Vagina (tissue), 2 donors: Measurements from ENCODE around the gene DCHS1. TPM values are rescaled to one million over a fixed set of nuclear protein-coding genes. Genes with fewer than 3 reads are reported as not detected.

Source experiments
- DNase-seq, 2 donors: peaks; one replicate each; pipeline ENCODE4 v3.0.0-alpha.2; 2017; ENCODE audit errors: extremely low spot score in 2 of 2
- H3K27ac ChIP-seq: fragments of 200-600 bp; sonication (generic); one replicate; pipeline ENCODE4 v1.5.1; 2019
- H3K27me3 ChIP-seq: fragments of 200-600 bp; sonication (generic); one replicate; pipeline ENCODE4 v1.5.1; 2019
- H3K36me3 ChIP-seq, 2 donors: fragments of 200-600 bp; sonication (generic); one replicate each; pipeline ENCODE4 v1.5.1; 2017 to 2019
- H3K4me1 ChIP-seq: fragments of 200-600 bp; sonication (generic); one replicate; pipeline ENCODE4 v1.5.1; 2019
- H3K4me3 ChIP-seq, 2 donors: fragments of 200-600 bp; sonication (generic); 1 replicate in 1 of 2; 2 replicates in 1 of 2; pipeline ENCODE4 v1.5.1; 2016 to 2019
- H3K9me3 ChIP-seq: fragments of 200-600 bp; sonication (generic); one replicate; pipeline ENCODE4 v1.5.1; 2019
- CTCF ChIP-seq, 3 experiments: fragments of 450-650 bp in 2 of 3; fragments of 200-600 bp in 1 of 3; sonication (generic) in 1 of 3; IDR thresholded peaks; one replicate each; pipeline ENCODE4 v1.5.1; 2017 to 2019; ENCODE audit warnings: antibody characterized with exemption in 3 of 3, mild to moderate bottlenecking in 2 of 3, moderate library complexity in 2 of 3
- POLR2A ChIP-seq, 2 donors: fragments of 450-650 bp; IDR thresholded peaks; one replicate each; pipeline ENCODE4 v1.6.1; 2017; ENCODE audit warnings: antibody characterized with exemption in 2 of 2, mild to moderate bottlenecking in 2 of 2, moderate library complexity in 2 of 2
- POLR2AphosphoS5 ChIP-seq, 2 donors: sonication (generic); formaldehyde crosslinking; IDR thresholded peaks; one replicate each; pipeline ENCODE4 v1.9.0; 2017; ENCODE audit warnings: antibody characterized with exemption in 2 of 2, mild to moderate bottlenecking in 2 of 2, low read depth in 1 of 2; ENCODE audit not compliant: insufficient read depth in 1 of 2
- intact Hi-C: fragments of 100-400 bp; cut with DNase I; formaldehyde crosslinking; loops from one replicate; pipeline ENCODE4 v1.15.1; 2023
- total RNA-seq: library from RNA; depleted of rRNA; stranded (reverse); fragments of >200 nt; gene quantifications from one replicate; pipeline ENCODE4 v1.2.3, GENCODE V29; 2016

DCHS1 gene
- total RNA-seq, 1 donor from 2014 or later = 28.7 TPM

GRCh38 chr11:6650104-6650503 lies 5.5 kb downstream of the DCHS1 start:
- intact Hi-C loops = loop anchor here (10.0 kb wide), 1 partner anchor 45 kb away; the partner anchor contains the start of genes ILK and RRP8
- no peak for TF ChIP-seq CTCF (IDR thresholded peaks at IDR 0.05)
- no peak for TF ChIP-seq POLR2AphosphoS5 (IDR thresholded peaks at IDR 0.05; ENCODE audit: insufficient read depth in 1 of 2, low read depth in 1 of 2)
- TF ChIP-seq POLR2A (IDR thresholded peaks at IDR 0.05) = no peak
- Histone ChIP-seq H3K4me1 (peaks cover 40% of the 10 kb centered on the region), H3K4me3 (no peak overlapping the region), H3K27me3 (no peaks in the 10 kb centered on the region), H3K9me3 (no peaks in the 10 kb centered on the region), H3K27ac (peak overlapping the region; percentile 23), H3K36me3 (no peaks in the 10 kb centered on the region)
- DNase-seq = no peak

- DNase-seq = peak in 1 of 2 donors; percentile 56
- H3K36me3 ChIP-seq = no peaks in the 10 kb centered on the region
- peaks cover 25% of the 10 kb centered on the region for H3K4me1 ChIP-seq
- no peaks in the 10 kb centered on the region for H3K27me3 ChIP-seq
- no peak for TF ChIP-seq POLR2AphosphoS5 (IDR thresholded peaks at IDR 0.05; ENCODE audit: insufficient read depth in 1 of 2, low read depth in 1 of 2)
- TF ChIP-seq CTCF (IDR thresholded peaks at IDR 0.05) = no peak
- TF ChIP-seq POLR2A (IDR thresholded peaks at IDR 0.05) = no peak
- no peaks in the 10 kb centered on the region for H3K9me3 ChIP-seq
- intact Hi-C loops = no loop called here
- peak overlapping the region; percentile 63 for H3K27ac ChIP-seq
- no peak overlapping the region for H3K4me3 ChIP-seq
Observed at GRCh38 chr11:6648501-6648900, 7.1 kb downstream of the DCHS1 start.

GRCh38 chr11:6647836-6648235 lies 7.8 kb downstream of the DCHS1 start:
- H3K4me1 ChIP-seq = peaks cover 25% of the 10 kb centered on the region
- H3K27ac ChIP-seq = peak overlapping the region; percentile 63
- intact Hi-C loops = no loop called here

GRCh38 chr11:6646918-6647679 lies 8.5 kb downstream of the DCHS1 start:
- DNase-seq = peak in 1 of 2 donors; percentile 82
- Histone ChIP-seq H3K4me3 (peak overlapping the region; percentile 20 to 25), H3K4me1 (peaks cover 25% of the 10 kb centered on the region), H3K27ac (peak overlapping the region; percentile 63), H3K9me3 (no peaks in the 10 kb centered on the region), H3K36me3 (no peaks in the 10 kb centered on the region), H3K27me3 (no peaks in the 10 kb centered on the region)
- intact Hi-C loops = no loop called here
- no peak for TF ChIP-seq CTCF (IDR thresholded peaks at IDR 0.05)
- peak in 1 of 2 donors; percentile 33 for TF ChIP-seq POLR2AphosphoS5 (IDR thresholded peaks at IDR 0.05; ENCODE audit: insufficient read depth in 1 of 2, low read depth in 1 of 2)

More at GRCh38 chr11:6647836-6648235, 7.8 kb downstream of the DCHS1 start:
- TF ChIP-seq POLR2AphosphoS5 (IDR thresholded peaks at IDR 0.05; ENCODE audit: insufficient read depth in 1 of 2, low read depth in 1 of 2) (no peak), POLR2A (IDR thresholded peaks at IDR 0.05) (no peak), CTCF (IDR thresholded peaks at IDR 0.05) (no peak)
- no peak overlapping the region for H3K4me3 ChIP-seq
- H3K36me3 ChIP-seq = no peaks in the 10 kb centered on the region
- peak in 1 of 2 donors; percentile 79 for DNase-seq
- no peaks in the 10 kb centered on the region for H3K9me3 ChIP-seq
- no peaks in the 10 kb centered on the region for H3K27me3 ChIP-seq

GRCh38 chr11:6646576-6646917 lies 9.1 kb downstream of the DCHS1 start:
- no peaks in the 10 kb centered on the region for H3K36me3 ChIP-seq
- no peaks in the 10 kb centered on the region for H3K9me3 ChIP-seq
- no peaks in the 10 kb centered on the region for H3K27me3 ChIP-seq
- H3K4me3 ChIP-seq = peak overlapping the region; percentile 20 to 25
- DNase-seq = peak in 1 of 2 donors; percentile 94
- H3K27ac ChIP-seq = peak overlapping the region; percentile 63
- no peak for TF ChIP-seq CTCF (IDR thresholded peaks at IDR 0.05)
- TF ChIP-seq POLR2A (IDR thresholded peaks at IDR 0.05) = peak in 1 of 2 donors; percentile 39
- peak; percentile 22 to 39 for TF ChIP-seq POLR2AphosphoS5 (IDR thresholded peaks at IDR 0.05; ENCODE audit: insufficient read depth in 1 of 2, low read depth in 1 of 2)
- intact Hi-C loops = no loop called here
- H3K4me1 ChIP-seq = peaks cover 25% of the 10 kb centered on the region
